Measurements from ENCODE around the gene DLK2. TPM values are rescaled to one million over a fixed set of nuclear protein-coding genes. Genes with fewer than 3 reads are reported as not detected.

DLK2 gene
- total and polyA plus RNA-seq, 2 of the 13 experiments (the other 11 are each of a cell fraction or from before 2014, with no cell fraction given) = 1.2 to 3.8 TPM

DNA sequence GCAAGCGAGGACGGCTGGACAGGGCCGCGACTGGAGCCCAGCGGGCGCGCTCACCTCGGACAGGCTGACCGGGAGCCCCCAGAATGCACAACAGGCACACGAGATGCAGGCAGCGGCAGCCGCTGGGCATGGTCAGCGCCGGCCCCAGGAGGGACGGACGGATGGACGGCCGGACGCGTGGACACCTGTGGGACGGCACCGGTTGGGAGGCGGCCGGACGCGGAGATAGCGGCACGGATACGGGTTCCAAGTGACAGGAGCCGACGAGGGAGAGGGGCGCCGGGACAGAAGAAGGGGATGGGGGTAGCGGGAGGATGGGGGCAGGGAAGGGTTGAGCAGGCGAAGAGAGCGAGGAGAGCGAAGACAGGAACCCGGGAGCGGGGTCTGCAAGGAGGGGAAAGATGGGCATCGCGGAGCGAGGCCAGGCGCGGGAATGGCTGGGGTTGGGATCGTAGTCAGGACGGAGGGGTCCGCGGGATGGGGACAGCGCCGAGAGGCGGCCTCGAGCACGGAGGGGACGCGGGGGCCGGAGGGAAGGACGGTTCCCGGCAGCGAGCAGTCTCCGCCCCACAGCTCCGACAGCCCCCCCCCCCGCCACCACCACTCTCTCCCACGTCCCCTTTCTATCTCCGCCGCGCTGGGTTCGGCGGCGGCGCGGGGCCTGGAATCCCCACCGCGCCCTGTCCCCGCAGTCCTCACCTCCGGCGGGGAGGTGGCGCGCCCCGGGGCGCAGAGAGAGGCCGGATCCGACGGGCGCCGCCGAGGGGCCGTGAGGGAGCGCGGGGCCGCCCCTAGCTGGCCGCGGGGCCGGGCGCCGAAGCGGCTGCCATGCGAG is 435 bp downstream of the DLK2 start (continued):
- TF ChIP-seq RERE (CRISPR knock-in tag; IDR thresholded peaks at IDR 0.05; ENCODE audit: low read depth) (no peak), ZNF274 (CRISPR knock-in tag; IDR thresholded peaks at IDR 0.05) (0 out of 2 replicates have a peak, but pooled peaks have one; percentile 14), ZNF816 (CRISPR knock-in tag; IDR thresholded peaks at IDR 0.05; ENCODE audit: borderline replicate concordance) (no peak; the same call in 1 of the 2 replicates), CHD4 (IDR thresholded peaks at IDR 0.05; ENCODE audit: borderline replicate concordance, low read length) (no peak), ZNF740 (CRISPR knock-in tag; IDR thresholded peaks at IDR 0.05) (peak; percentile 62; the same call in 1 of the 2 replicates), ZNF788 (CRISPR knock-in tag; IDR thresholded peaks at IDR 0.05; ENCODE audit: borderline replicate concordance) (peak; percentile 82; the same call in 1 of the 2 replicates), ZNF510 (CRISPR knock-in tag; IDR thresholded peaks at IDR 0.05; ENCODE audit: low read depth) (no peak), ZNF143 (CRISPR knock-in tag; IDR thresholded peaks at IDR 0.05) (no peak), GABPB1 (CRISPR knock-in tag; IDR thresholded peaks at IDR 0.05) (peak; percentile 68), MTF1 (CRISPR knock-in tag; IDR thresholded peaks at IDR 0.05) (no peak), NR3C1 (CRISPR knock-in tag; IDR thresholded peaks at IDR 0.05) (no peak), DRAP1 (CRISPR knock-in tag; IDR thresholded peaks at IDR 0.05) (no peak), HNRNPUL1 (IDR thresholded peaks at IDR 0.05; ENCODE audit: low read depth, low read length) (no peak), FOXP4 (CRISPR knock-in tag; IDR thresholded peaks at IDR 0.05) (no peak; the same call in 1 of the 2 replicates)
- TF ChIP-seq, protein P1, sequence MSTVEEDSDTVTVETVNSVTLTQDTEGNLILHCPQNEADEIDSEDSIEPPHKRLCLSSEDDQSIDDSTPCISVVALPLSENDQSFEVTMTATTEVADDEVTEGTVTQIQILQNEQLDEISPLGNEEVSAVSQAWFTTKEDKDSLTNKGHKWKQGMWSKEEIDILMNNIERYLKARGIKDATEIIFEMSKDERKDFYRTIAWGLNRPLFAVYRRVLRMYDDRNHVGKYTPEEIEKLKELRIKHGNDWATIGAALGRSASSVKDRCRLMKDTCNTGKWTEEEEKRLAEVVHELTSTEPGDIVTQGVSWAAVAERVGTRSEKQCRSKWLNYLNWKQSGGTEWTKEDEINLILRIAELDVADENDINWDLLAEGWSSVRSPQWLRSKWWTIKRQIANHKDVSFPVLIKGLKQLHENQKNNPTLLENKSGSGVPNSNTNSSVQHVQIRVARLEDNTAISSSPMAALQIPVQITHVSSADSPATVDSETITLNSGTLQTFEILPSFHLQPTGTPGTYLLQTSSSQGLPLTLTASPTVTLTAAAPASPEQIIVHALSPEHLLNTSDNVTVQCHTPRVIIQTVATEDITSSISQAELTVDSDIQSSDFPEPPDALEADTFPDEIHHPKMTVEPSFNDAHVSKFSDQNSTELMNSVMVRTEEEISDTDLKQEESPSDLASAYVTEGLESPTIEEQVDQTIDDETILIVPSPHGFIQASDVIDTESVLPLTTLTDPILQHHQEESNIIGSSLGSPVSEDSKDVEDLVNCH (CRISPR knock-in tag; IDR thresholded peaks at IDR 0.05) = no peak
- TF ChIP-seq, protein P2, sequence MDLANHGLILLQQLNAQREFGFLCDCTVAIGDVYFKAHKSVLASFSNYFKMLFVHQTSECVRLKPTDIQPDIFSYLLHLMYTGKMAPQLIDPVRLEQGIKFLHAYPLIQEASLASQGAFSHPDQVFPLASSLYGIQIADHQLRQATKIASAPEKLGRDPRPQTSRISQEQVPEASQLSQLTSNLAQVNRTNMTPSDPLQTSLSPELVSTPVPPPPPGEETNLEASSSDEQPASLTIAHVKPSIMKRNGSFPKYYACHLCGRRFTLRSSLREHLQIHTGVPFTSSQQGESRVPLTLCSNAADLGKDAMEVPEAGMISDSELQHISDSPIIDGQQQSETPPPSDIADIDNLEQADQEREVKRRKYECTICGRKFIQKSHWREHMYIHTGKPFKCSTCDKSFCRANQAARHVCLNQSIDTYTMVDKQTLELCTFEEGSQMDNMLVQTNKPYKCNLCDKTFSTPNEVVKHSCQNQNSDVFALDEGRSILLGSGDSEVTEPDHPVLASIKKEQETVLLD (CRISPR knock-in tag; IDR thresholded peaks at IDR 0.05; ENCODE audit: low read depth) = no peak
